ENCODE measurements around the gene IMMP2L. TPM values are rescaled to one million over a fixed set of nuclear protein-coding genes. Genes with fewer than 3 reads are reported as not detected.

Gene IMMP2L
- total and polyA plus RNA-seq, 2 of the 8 experiments (the other 6 are each of a cell fraction or from before 2014, with no cell fraction given), result 2.3 to 10.1 TPM

GRCh38 chr7:110762546-110763225, 799.6 kb downstream of the IMMP2L start:
- no peak overlapping the region for H3K14ac ChIP-seq (ENCODE audit: insufficient read length)
- no peak overlapping the region for H3K4ac ChIP-seq (replicated peaks; ENCODE audit: insufficient read length, low read depth, low read length)
- H3K79me2 ChIP-seq (ENCODE audit: control insufficient read depth in 1 of 2, insufficient read depth in 2 of 2, low read length in 2 of 2), result no peaks in the 10 kb centered on the region
- no peak overlapping the region for H3K27ac ChIP-seq (ENCODE audit: low read depth, low read length)
- H4K5ac ChIP-seq (ENCODE audit: insufficient read length, low read depth, low read length), result no peak overlapping the region
- no peak overlapping the region for H3K4me3 ChIP-seq (ENCODE audit: extremely low read depth in 1 of 4, insufficient read depth in 2 of 4, low read depth in 3 of 4, low read length in 4 of 4)
- DNase-seq (ENCODE audit: low read depth in 1 of 2, low spot score in 2 of 2) (no peak), FAIRE-seq (no peak)
- H3K4me1 ChIP-seq (replicated peaks in 1 of 4; ENCODE audit: control insufficient read depth in 3 of 4, insufficient read depth in 4 of 4, low read length in 3 of 4), result peaks cover 0 to 5% (median 0%) of the 10 kb centered on the region in 4 experiments; a peak in 1 of 7 replicates
- H3K4me2 ChIP-seq (ENCODE audit: insufficient read depth in 1 of 2, low read depth in 2 of 2, low read length in 2 of 2), result no peak overlapping the region
- no peaks in the 10 kb centered on the region for H3K9me3 ChIP-seq (ENCODE audit: insufficient read depth in 2 of 2, low read depth in 1 of 2, low read length in 1 of 2)
- no peak overlapping the region for H2BK20ac ChIP-seq (ENCODE audit: low read length)
- no peaks in the 10 kb centered on the region for H4K20me1 ChIP-seq (replicated peaks in 1 of 2; ENCODE audit: control insufficient read depth in 1 of 2, insufficient read depth in 2 of 2, low read length in 2 of 2)
- H3K23ac ChIP-seq (ENCODE audit: insufficient read length), result no peak overlapping the region
- CTCF ChIA-PET (ENCODE audit: partially characterized antibody), result no interaction called here
- H4K8ac ChIP-seq (ENCODE audit: extremely low read depth, insufficient read depth, low read length), result no peak overlapping the region
- no peak overlapping the region for H2BK5ac ChIP-seq (ENCODE audit: low read depth, low read length)
- no peaks in the 10 kb centered on the region for H3K36me3 ChIP-seq (ENCODE audit: control insufficient read depth in 2 of 4, insufficient read depth in 4 of 4, low read length in 3 of 4)
- H4K91ac ChIP-seq (replicated peaks; ENCODE audit: insufficient read length, low read length), result no peak overlapping the region
- H2BK15ac ChIP-seq (ENCODE audit: low read length), result no peak overlapping the region
- no peak overlapping the region for H3K18ac ChIP-seq (ENCODE audit: extremely low read depth, low read length)
- no peak overlapping the region for H2AK5ac ChIP-seq (ENCODE audit: low read depth, low read length)
- H2BK120ac ChIP-seq (replicated peaks; ENCODE audit: low read depth, low read length), result no peak overlapping the region
- H2AFZ ChIP-seq (ENCODE audit: low read length), result no peak overlapping the region
- 94% methylated on average over 2 of the region's 2 CpGs; no CpG with 5 or more reads in 1 of the 2 experiments for WGBS, 2 experiments (ENCODE audit: extremely low coverage in 1 of 2, insufficient coverage in 1 of 2, insufficient read length in 1 of 2, insufficient replicate concordance in 2 of 2, low coverage in 1 of 2, low lambda C conversion rate in 2 of 2, missing lambda C conversion rate in 1 of 2)
- no peaks in the 10 kb centered on the region for H3K27me3 ChIP-seq (replicated peaks in 1 of 4; ENCODE audit: control insufficient read depth in 3 of 4, extremely low read depth in 1 of 4, insufficient read depth in 3 of 4, low read length in 3 of 4)
- no peak overlapping the region for H3K56ac ChIP-seq (replicated peaks; ENCODE audit: insufficient read length, low read depth, low read length)
- H3K79me1 ChIP-seq (ENCODE audit: low read depth, low read length), result no peaks in the 10 kb centered on the region
- no peaks in the 10 kb centered on the region for H3K23me2 ChIP-seq (ENCODE audit: low read depth, low read length)
- POLR2A ChIA-PET (ENCODE audit: partially characterized antibody), result no interaction called here
- no peak overlapping the region for H3K9ac ChIP-seq (replicated peaks in 1 of 4; ENCODE audit: extremely low read depth in 1 of 4, low read depth in 3 of 4, low read length in 3 of 4)
- H2BK12ac ChIP-seq (ENCODE audit: low read depth, low read length), result no peak overlapping the region
- TF ChIP-seq HDAC2 (IDR thresholded peaks at IDR 0.05; ENCODE audit: borderline replicate concordance in 1 of 2, low read depth in 2 of 2, low read length in 2 of 2) (no peak), ATF2 (IDR thresholded peaks at IDR 0.05; ENCODE audit: low read length) (no peak), TAF1 (IDR thresholded peaks at IDR 0.05; ENCODE audit: low read depth, low read length) (no peak), SAP30 (IDR thresholded peaks at IDR 0.05; ENCODE audit: insufficient read depth, insufficient replicate concordance, low read length) (no peak), MAFK (IDR thresholded peaks at IDR 0.05; ENCODE audit: low read depth, low read length) (no peak), CBX5 (IDR thresholded peaks at IDR 0.05; ENCODE audit: low read depth, low read length) (no peak), EGR1 (IDR thresholded peaks at IDR 0.05; ENCODE audit: borderline replicate concordance, low read depth, low read length) (no peak), TEAD4 (IDR thresholded peaks at IDR 0.05; ENCODE audit: low read depth, low read length) (no peak), RBBP5 (IDR thresholded peaks at IDR 0.05; ENCODE audit: borderline replicate concordance, low read depth, low read length) (no peak), SUZ12 (IDR thresholded peaks at IDR 0.05; ENCODE audit: low read length) (no peak)

Measured in H1 (cell line).